NK-92 (cell line): ENCODE results near the gene TRAPPC11.
"Not testable (repeated sequence)": the region's sequence is repeated elsewhere in the genome, so short reads cannot be mapped to it uniquely, and the experiment has no call there.

Experiments
- DNase-seq: peaks from one replicate; lab custom pipeline; 2025; ENCODE audit not compliant: unreplicated experiment; lab: John Stamatoyannopoulos, UW

Gene TRAPPC11

GRCh38 chr4:183659029-183659871, at the start of gene TRAPPC11, which contains the start of gene RWDD4:
Gene TRAPPC11, plus strand, starts transcription at chr4:183659293. Its CDS starts 4,575 bp downstream, at chr4:183663868.
Gene RWDD4, minus strand, starts transcription at chr4:183659185. Its CDS starts 233 bp downstream, at chr4:183658952.
- DNase-seq = peak; percentile 88

DNA sequence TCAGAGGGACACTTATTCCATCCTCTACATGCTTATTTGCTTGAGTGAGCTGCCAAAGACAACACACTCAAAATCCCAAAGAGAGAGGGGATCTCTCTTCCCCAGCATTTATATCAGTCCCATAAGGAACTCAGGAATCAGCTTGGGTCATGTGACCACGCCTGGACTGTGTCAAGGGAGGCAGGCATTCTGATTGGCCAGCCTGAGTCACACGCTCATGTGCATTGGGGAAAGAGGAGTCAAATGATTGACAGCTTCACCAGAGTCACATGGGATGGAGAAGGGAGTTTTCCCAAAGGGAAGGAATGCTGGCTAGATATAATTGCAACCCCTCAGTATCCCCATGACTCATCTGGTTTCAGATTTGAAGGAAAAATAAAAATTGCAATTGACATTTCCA, 49.1 kb upstream of the TRAPPC11 start:
- DNase-seq = no peak

DNA sequence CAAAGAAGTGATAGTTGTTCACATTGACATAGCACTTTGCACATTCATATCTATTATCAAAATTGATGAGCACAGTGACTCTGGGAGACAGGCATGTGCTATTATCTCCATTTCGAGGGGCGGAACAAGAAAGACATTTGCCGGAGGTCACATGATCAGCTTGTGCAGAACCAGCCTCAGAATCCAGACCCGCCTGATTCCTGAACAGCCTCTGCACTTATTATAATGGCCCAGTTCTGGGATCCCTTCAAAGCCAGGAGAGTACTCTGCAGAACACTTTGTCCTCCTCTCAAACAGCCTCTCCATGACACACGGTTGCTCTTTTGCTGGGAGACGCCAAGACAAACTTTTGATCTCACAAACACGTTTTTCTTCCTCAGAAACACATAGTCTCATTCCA, 48.5 kb upstream of the TRAPPC11 start:
- DNase-seq = no peak

- DNase-seq = no peak
Observed at GRCh38 chr4:183611210-183611830, 47.8 kb upstream of the TRAPPC11 start.

DNA sequence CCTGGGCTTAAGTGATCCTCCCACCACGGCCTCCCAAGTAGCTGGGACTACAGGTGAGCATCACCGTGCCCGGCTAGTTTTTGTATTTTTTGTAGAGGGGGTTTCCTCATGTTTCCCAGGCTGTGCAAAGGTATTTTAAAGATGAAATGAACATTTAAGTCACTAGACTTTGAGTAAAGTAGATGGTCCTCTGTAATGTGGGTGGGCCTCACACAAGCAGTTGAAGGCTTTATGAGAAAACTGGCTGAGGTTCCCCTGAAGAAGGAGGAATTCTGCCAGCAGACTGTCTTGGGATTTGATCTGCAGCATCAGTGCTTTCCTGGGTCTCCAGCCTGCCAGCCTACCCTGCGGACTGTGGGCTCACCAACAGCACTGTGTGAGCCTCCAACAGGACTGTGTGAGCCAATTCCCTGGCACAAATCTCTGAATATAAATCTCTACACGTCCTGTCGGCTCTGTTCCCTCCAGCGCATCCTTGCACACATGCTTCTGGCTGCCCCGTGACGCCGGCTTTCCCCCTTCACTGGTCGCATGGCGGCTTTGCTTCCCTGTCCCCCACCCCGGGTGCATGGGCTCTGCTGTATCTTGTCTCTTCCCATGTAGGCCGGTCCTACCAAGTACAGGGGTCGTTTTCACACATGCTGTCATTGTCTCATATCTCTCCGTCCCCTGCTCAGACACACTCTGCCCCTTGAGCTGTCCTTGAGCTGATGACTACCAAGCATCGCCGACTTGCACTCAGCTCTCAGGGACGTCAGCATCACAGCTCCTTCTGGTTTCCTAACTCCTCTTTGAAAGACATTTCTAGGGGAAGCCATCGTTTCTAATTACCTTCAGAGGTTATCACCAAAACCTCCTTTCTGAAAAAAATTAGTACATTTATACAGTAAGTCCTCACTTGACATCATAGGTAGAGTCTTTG, 46.5 kb upstream of the TRAPPC11 start:
- no peak for DNase-seq

DNA sequence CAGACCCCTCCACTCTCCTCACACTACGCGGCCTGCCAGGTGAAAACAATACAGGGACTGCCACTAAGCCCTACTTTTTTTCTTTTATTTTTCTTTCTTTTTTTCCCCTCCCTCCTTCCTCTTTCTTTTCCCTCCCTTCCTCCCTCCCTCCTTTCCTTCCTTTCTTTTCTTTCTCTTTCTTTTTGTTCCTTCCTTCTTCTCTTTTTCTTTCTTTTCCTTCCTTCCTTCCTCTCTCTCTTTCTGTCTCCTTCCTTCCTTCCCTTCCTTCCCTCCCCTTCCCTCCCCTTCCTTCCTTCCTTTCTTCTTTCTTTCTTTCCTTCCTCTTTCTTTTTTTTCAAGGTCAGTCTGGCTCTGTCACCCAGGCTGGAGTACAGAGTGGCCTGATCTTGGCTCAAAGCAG, 42.0 kb upstream of the TRAPPC11 start:
- no peak for DNase-seq

- no peak for DNase-seq
Observed at GRCh38 chr4:183618681-183619080, 40.4 kb upstream of the TRAPPC11 start.

- no peak for DNase-seq
Observed at GRCh38 chr4:183620421-183620820, 38.7 kb upstream of the TRAPPC11 start.

DNA sequence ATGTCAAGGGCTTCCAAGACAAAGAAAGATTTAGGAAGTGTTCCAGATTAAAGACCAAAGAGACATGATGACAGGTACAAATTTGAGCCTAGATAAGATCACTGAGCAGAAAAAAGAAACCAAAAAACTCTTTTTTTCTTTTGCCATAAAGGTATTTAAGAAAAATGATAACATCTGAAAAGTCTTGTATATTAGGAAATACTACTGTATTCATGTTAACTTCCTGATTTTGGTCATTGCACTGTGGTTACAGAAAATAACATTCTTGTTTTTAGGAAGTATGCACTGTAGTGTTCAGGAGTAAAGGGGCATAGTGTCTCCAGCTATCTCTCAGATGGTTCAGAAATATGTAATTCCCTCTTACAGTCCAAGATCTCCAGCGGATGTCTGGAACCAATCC, 37.2 kb upstream of the TRAPPC11 start:
- no peak for DNase-seq

GRCh38 chr4:183624548-183624947, 34.5 kb upstream of the TRAPPC11 start:
- DNase-seq = no peak

DNA sequence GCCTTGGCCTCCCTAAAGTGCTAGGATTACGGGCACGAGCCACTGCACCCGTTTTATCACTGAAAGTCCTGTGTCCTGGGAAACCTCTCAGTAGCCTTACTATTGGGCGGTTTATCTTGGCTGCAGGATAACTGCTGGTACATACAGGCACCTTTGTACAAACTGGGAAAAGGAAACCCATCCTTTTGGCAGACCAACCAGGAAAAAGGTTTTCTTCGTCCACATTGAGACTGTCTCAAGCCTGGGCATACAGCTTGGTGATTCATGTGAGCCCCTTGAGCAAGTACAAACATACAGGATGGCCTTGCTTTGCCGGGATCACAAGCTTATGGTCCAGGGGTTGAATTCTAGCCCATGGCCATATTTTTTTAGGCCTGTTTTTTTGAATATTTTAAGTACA, 32.9 kb upstream of the TRAPPC11 start:
- DNase-seq = no peak

- DNase-seq = not testable (repeated sequence)
Observed at GRCh38 chr4:183627286-183627685, 31.8 kb upstream of the TRAPPC11 start.

DNA sequence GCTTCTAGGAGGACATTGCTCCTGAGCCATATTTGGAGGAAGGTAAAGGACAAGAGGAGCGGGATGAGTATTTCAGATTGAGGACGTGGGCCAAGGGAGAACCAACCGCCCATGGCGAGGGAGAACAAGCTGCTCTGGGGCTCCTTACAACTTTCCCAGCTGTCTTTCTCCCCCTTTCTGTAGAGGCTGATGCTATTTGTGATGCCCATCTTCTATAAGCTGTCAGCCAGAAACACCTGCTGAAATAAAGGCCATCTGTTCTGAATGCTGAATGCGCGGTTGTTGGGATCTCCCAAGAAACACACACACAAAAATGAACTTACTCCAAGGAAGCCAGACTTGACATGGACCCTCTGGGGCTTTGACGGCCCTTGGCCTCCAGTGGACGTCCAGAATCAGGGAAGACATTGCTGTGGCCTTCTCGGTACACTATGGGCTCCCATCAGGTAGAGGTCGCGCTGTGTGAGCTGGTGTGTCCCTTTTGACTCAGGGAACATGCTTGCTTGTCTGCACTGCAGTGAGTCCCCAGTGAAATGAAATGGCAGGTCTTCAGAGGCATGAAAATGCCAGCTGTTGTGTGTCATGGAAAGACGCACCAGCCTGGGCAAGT, 31.0 kb upstream of the TRAPPC11 start:
- DNase-seq = no peak

GRCh38 chr4:183631577-183632198, 27.4 kb upstream of the TRAPPC11 start:
- DNase-seq = no peak

GRCh38 chr4:183632689-183633088, 26.4 kb upstream of the TRAPPC11 start:
- no peak for DNase-seq

DNA sequence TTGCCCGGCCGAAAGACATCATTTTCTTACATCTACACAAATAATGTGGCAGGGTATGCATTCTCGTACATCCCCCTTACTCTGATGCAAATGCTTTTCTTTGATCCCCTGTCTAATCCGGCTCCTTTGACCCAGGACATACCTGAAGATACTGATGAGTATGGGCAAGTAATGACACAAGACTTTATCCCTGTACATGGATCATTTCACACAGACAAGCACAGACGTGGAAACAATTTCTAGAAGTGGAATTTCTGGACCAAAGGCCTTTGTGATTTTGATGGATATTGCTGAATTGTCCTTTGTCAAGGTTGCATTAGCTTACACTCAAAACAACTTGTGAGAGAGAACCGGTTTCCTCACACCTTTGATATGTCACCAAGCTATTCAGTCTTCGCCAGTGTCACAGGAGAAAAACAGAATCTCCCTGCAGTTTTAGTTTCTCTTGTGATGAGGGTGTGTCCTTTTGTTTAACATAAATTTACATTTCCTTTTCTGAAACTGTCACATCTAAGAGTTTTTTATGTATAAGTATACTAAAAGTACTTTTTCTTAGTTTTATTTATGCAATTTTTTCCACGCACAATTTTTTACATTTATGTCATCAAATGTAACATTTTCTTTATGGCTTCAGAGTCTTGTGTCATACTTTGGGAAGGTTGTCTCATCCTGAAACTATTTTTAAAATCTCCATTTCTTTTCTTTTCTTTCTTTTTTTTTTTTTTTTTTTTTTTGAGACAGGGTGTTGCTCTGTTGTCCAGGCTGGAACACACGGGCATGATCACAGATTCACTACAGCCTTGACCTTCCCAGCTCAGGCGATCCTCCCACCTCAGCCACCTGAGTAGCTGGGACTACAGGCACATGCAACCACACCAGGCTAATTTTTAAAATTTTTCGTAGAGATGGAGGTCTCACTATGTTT, 25.4 kb upstream of the TRAPPC11 start:
- no peak for DNase-seq

DNA sequence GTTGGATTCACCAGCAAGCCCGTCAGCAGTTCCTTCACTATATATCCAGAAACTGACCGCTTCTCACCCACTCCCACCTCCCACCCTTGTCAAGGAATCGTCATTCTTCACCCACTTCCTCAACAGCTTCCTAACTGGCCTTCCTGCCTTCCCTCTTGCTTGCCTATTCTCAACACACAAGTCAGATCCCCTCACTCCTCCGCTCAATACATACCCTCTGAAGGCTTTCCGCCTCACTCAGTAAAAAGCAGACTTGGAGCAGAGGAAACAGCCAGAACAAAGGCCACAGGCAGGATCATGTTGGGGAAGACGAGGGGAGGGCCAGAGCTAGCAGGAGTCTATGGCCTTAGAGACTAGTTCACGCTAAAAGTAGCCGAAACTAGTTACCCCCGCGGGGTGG, 23.8 kb upstream of the TRAPPC11 start:
- no peak for DNase-seq

DNA sequence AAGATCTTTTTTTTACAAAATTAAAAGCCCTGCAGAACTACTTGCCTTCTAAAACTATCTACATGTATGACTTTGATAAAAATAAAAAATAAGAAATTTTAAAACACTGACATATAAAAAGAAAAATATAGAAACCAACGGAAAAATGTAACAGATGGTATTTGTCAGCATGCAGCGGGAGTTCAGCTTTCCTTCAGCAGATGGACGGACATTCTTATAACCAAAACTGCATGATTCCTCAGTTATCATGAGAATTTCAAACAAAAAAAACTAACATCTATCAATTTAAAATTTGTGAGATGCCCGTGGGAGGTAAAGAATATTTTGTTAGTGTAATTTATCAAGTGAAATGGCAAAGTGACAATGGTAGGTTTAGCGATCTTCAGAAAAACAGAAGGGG, 23.4 kb upstream of the TRAPPC11 start:
- DNase-seq = no peak

DNA sequence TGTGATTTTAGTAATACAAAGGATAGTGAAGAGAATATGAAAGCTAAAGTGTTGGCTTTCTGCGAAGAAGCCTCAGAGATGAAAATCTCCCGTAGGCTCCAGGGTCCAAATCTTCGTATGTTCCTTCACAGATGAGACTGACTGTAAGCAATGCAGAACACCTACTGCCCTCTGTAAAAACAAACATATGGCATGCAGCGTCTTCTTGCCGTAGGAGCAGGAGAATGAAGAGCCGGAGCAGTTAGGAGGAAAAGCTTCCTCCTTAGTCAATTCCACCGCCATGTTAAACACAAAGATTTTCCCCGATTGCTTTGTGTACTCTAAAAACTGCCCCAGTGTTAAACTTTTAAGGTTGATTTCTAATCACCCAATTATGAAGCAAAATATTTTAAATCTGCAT, 22.6 kb upstream of the TRAPPC11 start:
- no peak for DNase-seq
